ENCODE data around the gene INPP5A. TPM values are rescaled to one million over a fixed set of nuclear protein-coding genes. Genes with fewer than 3 reads are reported as not detected.
A peak's percentile ranks its signal among the peaks of the same experiment; 100 is the strongest.

Gene INPP5A
- total and polyA plus RNA-seq, 9 of the 15 experiments (the other 6 are each of a cell fraction or from before 2014, with no cell fraction given) = 0.66 to 11.6 (median 7.7) TPM

GRCh38 chr10:132554991-132555647 is 17.5 kb downstream of the INPP5A start (continued):
- TF ChIP-seq CUX1 (CRISPR knock-in tag; IDR thresholded peaks at IDR 0.05) (no peak), ESRRA (IDR thresholded peaks at IDR 0.05; ENCODE audit: borderline replicate concordance, low read depth) (peak; percentile 16; the same call in 1 of the 2 replicates), MITF (IDR thresholded peaks at IDR 0.05) (no peak), KDM1A (IDR thresholded peaks at IDR 0.05) (no peak), MYC (IDR thresholded peaks at IDR 0.05; ENCODE audit: low read depth, low read length) (peak; percentile 40; the same call in 1 of the 2 replicates), MYC (CRISPR knock-in tag; IDR thresholded peaks at IDR 0.05; ENCODE audit: borderline replicate concordance, low read depth) (no peak), NFE2 (IDR thresholded peaks at IDR 0.05; ENCODE audit: low read depth) (peak; percentile 57; the same call in 1 of the 2 replicates), JUND (IDR thresholded peaks at IDR 0.05; ENCODE audit: borderline replicate concordance, low read depth, low read length) (peak; percentile 56; the same call in 1 of the 2 replicates), JUND (tag; IDR thresholded peaks at IDR 0.05; ENCODE audit: borderline replicate concordance, low read depth, low read length) (peak; percentile 53; the same call in 1 of the 3 replicates), CGGBP1 (CRISPR knock-in tag; IDR thresholded peaks at IDR 0.05) (no peak), GATAD2A (IDR thresholded peaks at IDR 0.05) (no peak), STAT5A (IDR thresholded peaks at IDR 0.05; ENCODE audit: borderline replicate concordance, low read length) (no peak), ZNF778 (CRISPR knock-in tag; IDR thresholded peaks at IDR 0.05) (no peak), CEBPG (CRISPR knock-in tag; IDR thresholded peaks at IDR 0.05) (no peak), CEBPG (tag; conservative IDR thresholded peaks at IDR 0.05 in 1 of 2, IDR thresholded peaks at IDR 0.05 in 1 of 2) (no peak)

All from K562 (cell line).